Left ventricle myocardium inferior (tissue), 1 donor: ENCODE data around the gene ARAP3. TPM values are rescaled to one million over a fixed set of nuclear protein-coding genes. Genes with fewer than 3 reads are reported as not detected.

Experiments
- DNase-seq: peaks from one replicate; pipeline ENCODE4 v3.0.0-alpha.2; 2020
- H3K27ac ChIP-seq: fragments of 200-600 bp; replicated peaks from 2 replicates; pipeline ENCODE4 v1.8.0; 2021
- H3K27me3 ChIP-seq: fragments of 200-600 bp; 2 replicates; pipeline ENCODE4 v1.8.0; 2021; ENCODE audit warnings: low read depth
- H3K36me3 ChIP-seq: fragments of 200-600 bp; 2 replicates; pipeline ENCODE4 v1.8.0; 2021
- H3K4me1 ChIP-seq: fragments of 200-600 bp; 2 replicates; pipeline ENCODE4 v1.8.0; 2021
- H3K4me3 ChIP-seq: fragments of 200-600 bp; 2 replicates; pipeline ENCODE4 v1.8.0; 2021; ENCODE audit warnings: mild to moderate bottlenecking, moderate library complexity
- H3K9me3 ChIP-seq: fragments of 200-600 bp; replicated peaks from 2 replicates; pipeline ENCODE4 v1.8.0; 2021
- intact Hi-C: fragments of 100-400 bp; cut with micrococcal nuclease; formaldehyde crosslinking; loops from one replicate; pipeline ENCODE4 v1.11.0; 2022
- total RNA-seq: library from RNA; stranded (reverse); fragmentation: NEBNext Ultra II Directional; extraction: Animal tissue kit (Norgen Biotek cat#: 25700); gene quantifications from one replicate; pipeline ENCODE4 v1.2.1, GENCODE V29; 2021
- TF ChIP-seq, protein P1 (sequence below): fragments of 200-600 bp; IDR thresholded peaks from 2 replicates; pipeline ENCODE4 v1.8.0; 2021; ENCODE audit warnings: antibody characterized with exemption, mild to moderate bottlenecking, borderline replicate concordance
- donor health status: DM: no; HTN: yes; CAD: no; lungs with severe emphysema.

Gene ARAP3
- total RNA-seq, 1 donor from 2014 or later, result 15.2 TPM

DNA sequence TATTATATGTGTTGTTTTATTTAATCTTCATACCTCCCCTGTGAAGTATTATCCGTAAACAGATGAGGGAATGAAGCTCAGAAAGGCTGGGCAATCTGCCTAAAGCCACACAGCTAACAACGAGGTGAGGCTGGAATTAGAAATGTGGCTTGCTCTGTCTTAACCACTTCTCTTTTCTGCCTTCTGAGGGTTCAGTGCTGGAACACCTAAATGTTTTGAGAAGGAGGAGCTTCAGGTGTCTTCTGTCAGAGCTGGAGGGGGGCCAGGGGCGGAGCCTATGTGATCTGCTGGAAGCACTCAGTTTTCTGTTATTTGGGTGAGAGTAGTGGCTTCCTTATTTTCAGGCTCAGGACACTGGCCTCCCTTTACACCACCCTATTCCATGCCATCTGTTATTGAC, 35.0 kb upstream of the ARAP3 start:
- intact Hi-C loops, result no loop called here
- TF ChIP-seq, protein P1, sequence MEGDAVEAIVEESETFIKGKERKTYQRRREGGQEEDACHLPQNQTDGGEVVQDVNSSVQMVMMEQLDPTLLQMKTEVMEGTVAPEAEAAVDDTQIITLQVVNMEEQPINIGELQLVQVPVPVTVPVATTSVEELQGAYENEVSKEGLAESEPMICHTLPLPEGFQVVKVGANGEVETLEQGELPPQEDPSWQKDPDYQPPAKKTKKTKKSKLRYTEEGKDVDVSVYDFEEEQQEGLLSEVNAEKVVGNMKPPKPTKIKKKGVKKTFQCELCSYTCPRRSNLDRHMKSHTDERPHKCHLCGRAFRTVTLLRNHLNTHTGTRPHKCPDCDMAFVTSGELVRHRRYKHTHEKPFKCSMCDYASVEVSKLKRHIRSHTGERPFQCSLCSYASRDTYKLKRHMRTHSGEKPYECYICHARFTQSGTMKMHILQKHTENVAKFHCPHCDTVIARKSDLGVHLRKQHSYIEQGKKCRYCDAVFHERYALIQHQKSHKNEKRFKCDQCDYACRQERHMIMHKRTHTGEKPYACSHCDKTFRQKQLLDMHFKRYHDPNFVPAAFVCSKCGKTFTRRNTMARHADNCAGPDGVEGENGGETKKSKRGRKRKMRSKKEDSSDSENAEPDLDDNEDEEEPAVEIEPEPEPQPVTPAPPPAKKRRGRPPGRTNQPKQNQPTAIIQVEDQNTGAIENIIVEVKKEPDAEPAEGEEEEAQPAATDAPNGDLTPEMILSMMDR, result no peak
- no peak for DNase-seq
- Histone ChIP-seq H3K27me3 (peaks cover 50% of the 10 kb centered on the region), H3K36me3 (no peaks in the 10 kb centered on the region), H3K9me3 (no peaks in the 10 kb centered on the region), H3K4me1 (peaks cover 21% of the 10 kb centered on the region), H3K4me3 (no peak overlapping the region), H3K27ac (no peak overlapping the region)

DNA sequence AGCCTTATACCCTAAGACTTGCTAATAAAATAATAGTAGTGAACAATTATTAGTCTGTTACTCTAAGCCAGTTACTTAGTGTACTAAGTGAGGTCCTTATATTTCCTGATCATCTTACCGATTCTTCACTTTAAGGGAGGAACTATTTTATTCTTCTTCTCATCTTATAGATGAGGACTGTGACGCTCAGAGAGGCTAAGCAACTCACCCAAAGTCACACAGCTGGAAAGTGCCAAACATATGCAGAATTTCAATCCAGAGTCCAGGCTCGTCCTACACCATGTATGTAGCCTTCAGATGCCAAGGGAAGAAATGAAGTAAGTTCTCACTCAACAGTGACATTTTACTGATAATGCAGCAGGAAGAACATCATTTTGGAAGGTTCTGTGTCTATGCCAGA, 34.4 kb upstream of the ARAP3 start:
- Histone ChIP-seq H3K27me3 (peaks cover 55% of the 10 kb centered on the region), H3K4me3 (no peak overlapping the region), H3K36me3 (no peaks in the 10 kb centered on the region), H3K4me1 (peaks cover 21% of the 10 kb centered on the region), H3K9me3 (no peaks in the 10 kb centered on the region), H3K27ac (no peak overlapping the region)
- intact Hi-C loops, result no loop called here
- no peak for DNase-seq
- TF ChIP-seq, protein P1, result no peak

DNA sequence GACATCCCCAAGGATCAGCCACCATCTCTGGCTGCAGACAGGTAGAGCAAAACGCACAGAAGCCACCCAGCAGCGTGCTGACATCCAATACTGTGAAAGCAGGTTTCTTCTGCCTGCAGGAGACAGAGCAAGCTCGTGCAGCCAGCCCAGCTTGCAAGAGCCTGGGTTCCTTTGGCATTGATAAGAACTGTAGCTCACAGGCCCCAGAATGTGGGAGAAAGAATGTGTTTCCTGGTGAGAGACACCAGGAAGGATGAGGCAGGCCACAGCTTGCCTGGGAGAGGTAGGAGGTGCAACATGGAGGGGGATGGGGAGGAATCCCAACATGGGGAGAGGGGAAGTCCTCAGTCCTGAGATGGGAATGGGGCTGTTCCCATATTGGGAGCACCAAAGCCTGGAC, 34.0 kb upstream of the ARAP3 start:
- Histone ChIP-seq H3K36me3 (no peaks in the 10 kb centered on the region), H3K4me3 (no peak overlapping the region), H3K4me1 (peaks cover 21% of the 10 kb centered on the region), H3K27ac (no peak overlapping the region), H3K9me3 (no peaks in the 10 kb centered on the region), H3K27me3 (peaks cover 59% of the 10 kb centered on the region)
- intact Hi-C loops, result no loop called here
- no peak for DNase-seq
- TF ChIP-seq, protein P1, result no peak

DNA sequence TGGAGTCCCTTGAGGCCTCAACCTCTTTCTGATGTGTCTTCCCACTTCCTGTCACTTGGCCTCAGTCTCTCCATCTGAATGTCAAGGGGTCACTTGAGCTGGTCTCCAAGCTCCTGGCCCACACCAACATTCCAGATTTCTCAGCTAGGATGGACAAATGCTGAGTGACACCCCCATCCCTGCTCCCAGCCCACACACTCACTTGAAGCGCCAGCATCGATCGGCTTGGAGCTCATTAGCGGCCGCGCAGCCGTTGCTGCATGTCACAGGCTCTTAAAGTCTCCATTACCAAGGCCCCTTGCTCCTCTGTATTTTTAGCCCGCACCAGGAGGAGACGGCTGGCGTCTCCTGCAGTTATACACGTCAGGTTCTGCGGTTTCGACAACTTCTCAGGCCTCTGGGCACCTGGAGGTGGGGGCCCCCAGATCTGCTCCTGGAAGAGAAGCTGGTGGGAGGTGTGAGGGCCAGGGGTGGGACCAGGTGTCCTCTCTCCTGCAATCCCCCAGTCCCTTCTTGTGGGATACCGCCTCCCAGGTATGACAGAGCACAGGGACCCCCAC, 33.4 kb upstream of the ARAP3 start:
- Histone ChIP-seq H3K4me1 (peaks cover 21% of the 10 kb centered on the region), H3K36me3 (no peaks in the 10 kb centered on the region), H3K4me3 (no peak overlapping the region), H3K27ac (no peak overlapping the region), H3K9me3 (no peaks in the 10 kb centered on the region), H3K27me3 (peaks cover 61% of the 10 kb centered on the region)
- intact Hi-C loops, result no loop called here
- no peak for DNase-seq
- TF ChIP-seq, protein P1, result no peak

DNA sequence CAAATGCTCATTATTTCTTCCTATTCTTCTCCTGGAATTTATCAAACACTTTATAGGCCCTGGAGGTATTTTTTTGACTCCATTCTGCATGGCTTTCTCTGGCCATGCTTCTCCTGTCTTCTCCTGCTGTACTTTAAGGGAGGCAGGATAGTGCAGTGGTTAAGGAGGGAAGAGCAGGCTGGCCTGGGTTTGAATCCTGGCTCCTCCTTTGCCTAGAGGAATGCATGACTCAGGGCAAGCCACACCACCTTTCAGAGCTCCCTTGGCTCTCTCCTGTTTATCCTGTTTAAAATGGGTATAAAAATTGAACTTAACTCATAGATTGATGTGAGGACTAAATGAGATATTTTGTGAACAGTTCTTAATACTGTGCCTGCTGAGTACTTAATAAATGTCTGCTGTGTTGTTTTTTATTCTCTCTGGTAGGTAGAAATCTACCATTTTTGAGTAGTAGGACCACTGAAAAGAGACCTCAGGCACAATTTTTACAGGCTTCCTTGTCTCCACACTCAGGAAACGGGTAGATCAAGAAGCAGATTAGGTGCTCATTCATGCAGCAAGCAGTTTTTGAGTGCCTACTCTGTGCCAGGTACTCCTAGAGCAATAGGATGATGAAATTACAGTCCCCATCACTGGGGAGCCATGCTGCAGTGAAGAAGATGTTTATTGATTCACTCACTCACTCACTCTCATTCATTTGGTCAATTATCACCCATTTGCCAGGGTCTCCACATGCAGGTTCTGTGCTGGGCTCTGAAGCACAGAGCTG, 32.7 kb upstream of the ARAP3 start:
- Histone ChIP-seq H3K27ac (peak overlapping the region; percentile 45), H3K9me3 (no peaks in the 10 kb centered on the region), H3K36me3 (no peaks in the 10 kb centered on the region), H3K4me3 (no peak overlapping the region), H3K27me3 (peaks cover 58% of the 10 kb centered on the region), H3K4me1 (peaks cover 21% of the 10 kb centered on the region)
- DNase-seq, result no peak
- intact Hi-C loops, result no loop called here
- TF ChIP-seq, protein P1, result no peak
